Spinal cord (tissue), 10 donors: ENCODE measurements around the gene TMEM25. TPM values are rescaled to one million over a fixed set of nuclear protein-coding genes. Genes with fewer than 3 reads are reported as not detected.
A peak's percentile ranks its signal among the peaks of the same experiment; 100 is the strongest.
"Not testable (repeated sequence)": the region's sequence is repeated elsewhere in the genome, so short reads cannot be mapped to it uniquely, and the experiment has no call there.

Experiments
- DNase-seq, 6 donors: peaks; one replicate each; pipeline versions ENCODE4 v3.0.0 to v3.0.0-alpha.2; 2013 to 2015; ENCODE audit warnings: low spot score in 6 of 6, low read depth in 4 of 6
- H3K27ac ChIP-seq: one replicate; pipeline ENCODE4 v1.5.1; 2013; ENCODE audit warnings: low read depth, low read length, control low read depth
- H3K27me3 ChIP-seq: one replicate; pipeline ENCODE4 v1.6.1; 2013; ENCODE audit warnings: low read length; ENCODE audit not compliant: control insufficient read depth, insufficient read depth
- H3K36me3 ChIP-seq: one replicate; pipeline ENCODE4 v1.6.1; 2013; ENCODE audit warnings: low read length; ENCODE audit not compliant: control insufficient read depth, insufficient read depth
- H3K4me1 ChIP-seq: one replicate; pipeline ENCODE4 v1.6.1; 2013; ENCODE audit warnings: low read length; ENCODE audit not compliant: control insufficient read depth, insufficient read depth
- H3K4me3 ChIP-seq: one replicate; pipeline ENCODE4 v1.5.1; 2013; ENCODE audit warnings: low read depth, low read length, control low read depth
- H3K9me3 ChIP-seq: one replicate; pipeline ENCODE4 v1.6.1; 2013; ENCODE audit warnings: low read length; ENCODE audit not compliant: control insufficient read depth, insufficient read depth
- WGBS: methylation state at CpG from one replicate; pipeline ENCODE4 v1.1.5; 2013; ENCODE audit warnings: missing lambda C conversion rate; ENCODE audit not compliant: insufficient coverage; 5-methylcytosine and 5-hydroxymethylcytosine counted together
- polyA plus RNA-seq, 2 donors: library from polyadenylated mRNA; unstranded; fragments of 120-200 nt; gene quantifications; one replicate each; pipeline ENCODE4 v1.2.1, GENCODE V29; 2013; ENCODE audit not compliant: insufficient read length in 2 of 2
- total RNA-seq, 2 donors: library from RNA; depleted of rRNA in 1 of 2; stranded (reverse); fragments of 120-200 nt in 1 of 2; fragments of >200 nt in 1 of 2; gene quantifications; one replicate each; pipeline versions ENCODE4 v1.2.3 to v1.2.4, GENCODE V29; 2013 to 2014
- donor health status: healthy.

The TMEM25 gene
- total and polyA plus RNA-seq, 4 donors, result 20.9 to 59.5 (median 36.3) TPM

DNA sequence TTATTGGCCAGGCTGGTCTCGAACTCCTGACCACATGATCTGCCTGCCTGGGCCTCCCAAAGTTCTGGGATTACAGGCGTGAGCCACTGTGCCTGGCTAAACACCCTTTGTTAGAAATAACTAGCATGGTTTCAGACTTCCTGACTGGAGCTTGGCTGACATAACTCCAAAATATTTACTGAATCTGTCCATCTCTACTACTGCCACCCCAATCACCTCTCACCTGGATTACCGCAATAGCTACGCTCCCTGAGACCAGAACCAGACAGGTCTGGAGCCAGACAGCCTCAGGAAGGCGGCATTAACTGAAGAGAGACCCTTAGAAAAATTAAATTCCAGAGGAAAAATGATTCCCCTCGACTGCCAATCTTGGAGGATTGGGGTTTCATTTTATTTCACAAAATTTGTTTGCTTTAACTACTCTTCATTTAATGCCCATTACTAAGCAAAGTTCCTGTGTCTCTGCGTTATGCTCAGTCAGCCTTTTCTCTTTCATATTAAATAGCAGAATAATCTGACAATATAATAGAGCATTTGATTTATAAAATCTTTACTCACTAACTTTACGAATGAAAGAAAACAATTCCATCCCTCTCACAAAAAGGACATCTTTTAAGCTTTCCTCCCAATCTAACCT lies 13.1 kb downstream of the TMEM25 start:
- peaks cover 47% of the 10 kb centered on the region for H3K36me3 ChIP-seq
- no peak overlapping the region for H3K4me3 ChIP-seq
- H3K9me3 ChIP-seq, result no peaks in the 10 kb centered on the region
- no peak overlapping the region for H3K27ac ChIP-seq
- no peaks in the 10 kb centered on the region for H3K4me1 ChIP-seq
- H3K27me3 ChIP-seq, result no peaks in the 10 kb centered on the region
- 92% methylated on average over 5 of the region's 8 CpGs for WGBS
- no peak for DNase-seq

- H3K4me3 ChIP-seq, result no peak overlapping the region
- WGBS, result 77% methylated on average over 2 of the region's 3 CpGs
- H3K27ac ChIP-seq, result no peak overlapping the region
- H3K27me3 ChIP-seq, result no peaks in the 10 kb centered on the region
- peaks cover 47% of the 10 kb centered on the region for H3K36me3 ChIP-seq
- DNase-seq, result no peak
- H3K4me1 ChIP-seq, result no peaks in the 10 kb centered on the region
- H3K9me3 ChIP-seq, result no peaks in the 10 kb centered on the region
Observed at GRCh38 chr11:118544647-118545010, 13.6 kb downstream of the TMEM25 start.

DNA sequence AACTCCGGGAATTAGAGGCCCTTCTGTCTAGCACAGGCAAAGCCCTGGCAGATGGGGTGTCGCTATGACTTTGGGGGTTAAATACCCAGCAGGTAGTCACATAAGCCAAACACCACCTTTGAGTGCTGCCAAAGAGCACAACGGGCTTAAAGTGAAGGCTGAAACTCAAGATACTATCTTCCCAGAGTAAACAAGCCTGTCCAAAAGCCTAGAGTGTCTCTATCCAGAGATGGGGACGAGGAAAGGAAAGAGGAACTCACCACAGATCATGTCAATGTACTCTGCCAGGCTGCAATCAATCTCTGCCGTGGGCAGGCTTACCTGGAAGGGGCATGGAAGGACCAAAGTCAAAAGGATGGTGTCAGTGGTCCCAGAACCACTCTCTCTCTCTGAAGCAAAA lies 14.5 kb downstream of the TMEM25 start:
- Histone ChIP-seq H3K27me3 (no peaks in the 10 kb centered on the region), H3K9me3 (no peaks in the 10 kb centered on the region), H3K4me1 (no peaks in the 10 kb centered on the region), H3K27ac (no peak overlapping the region), H3K4me3 (no peak overlapping the region), H3K36me3 (peaks cover 45% of the 10 kb centered on the region)
- no peak for DNase-seq
- WGBS, result 57% methylated on average over 3 of the region's 5 CpGs

GRCh38 chr11:118547132-118547531 lies 16.1 kb downstream of the TMEM25 start:
- Histone ChIP-seq H3K27ac (no peak overlapping the region), H3K36me3 (peaks cover 48% of the 10 kb centered on the region), H3K9me3 (no peaks in the 10 kb centered on the region), H3K27me3 (no peaks in the 10 kb centered on the region), H3K4me3 (no peak overlapping the region), H3K4me1 (no peaks in the 10 kb centered on the region)
- DNase-seq, result no peak
- WGBS, result 100% methylated on average over 2 of the region's 2 CpGs

GRCh38 chr11:118552341-118552740 lies 21.3 kb downstream of the TMEM25 start:
- Histone ChIP-seq H3K4me1 (no peaks in the 10 kb centered on the region), H3K27ac (no peak overlapping the region), H3K4me3 (no peak overlapping the region), H3K9me3 (no peaks in the 10 kb centered on the region), H3K36me3 (peaks cover 61% of the 10 kb centered on the region), H3K27me3 (no peaks in the 10 kb centered on the region)
- no peak for DNase-seq
- 85% methylated on average over 4 of the region's 4 CpGs for WGBS

DNA sequence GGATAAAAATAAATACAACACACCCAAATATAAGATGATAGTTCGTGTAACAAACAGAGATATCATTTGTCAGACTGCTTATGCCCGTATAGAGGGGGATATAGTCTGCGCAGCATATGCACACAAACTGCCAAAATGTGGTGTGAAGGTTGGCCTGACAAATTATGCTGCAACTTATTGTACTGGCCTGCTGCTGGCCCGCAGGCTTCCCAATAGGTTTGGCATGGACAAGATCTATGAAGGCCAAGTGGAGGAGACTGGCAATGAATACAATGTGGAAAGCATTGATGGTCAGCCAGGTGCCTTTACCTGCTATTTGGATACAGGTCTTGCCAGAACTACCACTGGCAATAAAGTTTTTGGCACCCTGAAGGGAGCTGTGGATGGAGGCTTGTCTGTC lies 29.8 kb downstream of the TMEM25 start:
- 73% methylated on average over 4 of the region's 4 CpGs for WGBS
- DNase-seq, result no peak
- Histone ChIP-seq H3K4me1 (peaks cover 3% of the 10 kb centered on the region), H3K27me3 (no peaks in the 10 kb centered on the region), H3K27ac (no peak overlapping the region), H3K36me3 (peaks cover 21% of the 10 kb centered on the region), H3K4me3 (no peak overlapping the region), H3K9me3 (no peaks in the 10 kb centered on the region)

DNA sequence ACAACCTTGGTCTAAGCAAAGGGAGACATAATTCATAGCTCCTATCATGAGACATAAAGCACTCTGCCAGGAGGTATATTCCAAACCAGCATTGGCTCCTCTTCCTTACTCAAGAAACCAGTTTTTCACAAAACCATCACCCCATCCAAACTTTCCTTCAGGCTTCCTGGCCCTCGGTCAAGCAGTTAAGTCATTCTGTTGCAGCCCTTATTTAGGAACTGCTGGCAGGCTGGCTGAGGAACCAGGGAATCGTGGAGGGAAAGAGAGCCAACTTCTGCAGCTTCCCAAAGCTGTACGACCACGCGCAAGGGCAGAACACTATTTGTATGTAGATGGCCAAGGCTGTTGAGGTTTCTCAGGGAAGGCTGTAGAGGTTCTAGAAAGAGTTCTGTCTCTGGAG lies 34.1 kb downstream of the TMEM25 start:
- 24% methylated on average over 2 of the region's 5 CpGs for WGBS
- DNase-seq, result peak in 1 of 6 donors; percentile 49
- H3K36me3 ChIP-seq, result peaks cover 1% of the 10 kb centered on the region
- no peaks in the 10 kb centered on the region for H3K9me3 ChIP-seq
- H3K27ac ChIP-seq, result peak overlapping the region; percentile 27
- no peaks in the 10 kb centered on the region for H3K27me3 ChIP-seq
- peaks cover 3% of the 10 kb centered on the region for H3K4me1 ChIP-seq
- no peak overlapping the region for H3K4me3 ChIP-seq

DNA sequence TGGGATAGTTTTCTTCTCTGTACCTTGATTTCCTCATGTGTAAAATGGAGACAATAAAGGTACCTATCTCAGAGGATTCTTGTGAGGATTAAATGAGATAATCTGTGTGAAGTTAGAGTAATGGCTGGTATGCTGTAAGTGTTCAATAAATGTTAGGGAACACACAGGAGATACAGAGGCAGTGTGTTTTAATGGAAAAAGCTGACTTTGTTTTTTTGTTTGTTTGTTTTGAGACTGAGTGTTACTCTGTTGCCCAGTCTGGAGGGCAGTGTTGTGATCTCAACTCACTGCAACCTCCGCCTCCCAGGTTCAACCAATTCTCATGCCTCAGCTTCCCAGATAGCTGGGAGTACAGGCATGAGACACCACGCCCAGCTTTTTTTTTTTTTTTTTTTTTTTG lies 38.7 kb downstream of the TMEM25 start:
- 69% methylated on average over 2 of the region's 2 CpGs for WGBS
- DNase-seq, result no peak
- no peaks in the 10 kb centered on the region for H3K36me3 ChIP-seq
- no peak overlapping the region for H3K4me3 ChIP-seq
- H3K27ac ChIP-seq, result no peak overlapping the region
- H3K27me3 ChIP-seq, result no peaks in the 10 kb centered on the region
- H3K9me3 ChIP-seq, result no peaks in the 10 kb centered on the region
- peaks cover 7% of the 10 kb centered on the region for H3K4me1 ChIP-seq

- H3K9me3 ChIP-seq, result no peaks in the 10 kb centered on the region
- no peak overlapping the region for H3K4me3 ChIP-seq
- DNase-seq, result no peak
- H3K27me3 ChIP-seq, result no peaks in the 10 kb centered on the region
- no CpG with 5 or more reads among the region's 1 CpG for WGBS
- no peaks in the 10 kb centered on the region for H3K36me3 ChIP-seq
- H3K27ac ChIP-seq, result no peak overlapping the region
- peaks cover 8% of the 10 kb centered on the region for H3K4me1 ChIP-seq
Observed at GRCh38 chr11:118570787-118571186, 39.8 kb downstream of the TMEM25 start.

DNA sequence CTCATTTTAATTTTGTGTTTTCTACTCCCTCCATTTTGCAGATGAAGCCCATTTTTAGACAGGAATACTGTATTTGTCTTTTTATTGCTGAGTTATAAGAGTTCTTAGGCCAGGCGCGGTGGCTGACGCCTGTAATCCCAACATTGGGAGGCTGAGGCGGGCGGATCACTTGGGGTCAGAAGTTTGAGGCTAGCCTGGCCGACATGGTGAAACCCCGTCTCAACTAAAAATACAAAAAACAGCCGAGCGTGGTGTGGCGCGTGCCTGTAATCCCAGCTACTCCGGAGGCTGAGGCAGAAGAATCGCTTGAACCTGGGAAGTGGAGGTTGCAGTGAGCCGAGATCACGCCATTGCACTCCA lies 40.7 kb downstream of the TMEM25 start:
- peak in 2 of 6 donors; percentile 17 to 26 for DNase-seq
- H3K4me3 ChIP-seq, result peak overlapping the region; percentile 93
- H3K4me1 ChIP-seq, H3K9me3 ChIP-seq, H3K36me3 ChIP-seq, H3K27me3 ChIP-seq: not testable (repeated sequence)
- H3K27ac ChIP-seq, result peak overlapping the region; percentile 98
- 55% methylated on average over 4 of the region's 15 CpGs for whole genome bisulfite sequencing
